Stimulated activated CD4-positive, alpha-beta T cell treated with anti-CD3 and anti-CD28 coated beads, Interleukin-4, amount 100 ng/mL, for 48 hours (primary cell): ENCODE measurements around the gene LDLRAD4.

Source experiments
- DNase-seq, 2 donors: peaks; one replicate each; pipeline ENCODE4 v3.0.0-alpha.2; 2020; ENCODE audit warnings: low read depth in 2 of 2

LDLRAD4 gene

DNA sequence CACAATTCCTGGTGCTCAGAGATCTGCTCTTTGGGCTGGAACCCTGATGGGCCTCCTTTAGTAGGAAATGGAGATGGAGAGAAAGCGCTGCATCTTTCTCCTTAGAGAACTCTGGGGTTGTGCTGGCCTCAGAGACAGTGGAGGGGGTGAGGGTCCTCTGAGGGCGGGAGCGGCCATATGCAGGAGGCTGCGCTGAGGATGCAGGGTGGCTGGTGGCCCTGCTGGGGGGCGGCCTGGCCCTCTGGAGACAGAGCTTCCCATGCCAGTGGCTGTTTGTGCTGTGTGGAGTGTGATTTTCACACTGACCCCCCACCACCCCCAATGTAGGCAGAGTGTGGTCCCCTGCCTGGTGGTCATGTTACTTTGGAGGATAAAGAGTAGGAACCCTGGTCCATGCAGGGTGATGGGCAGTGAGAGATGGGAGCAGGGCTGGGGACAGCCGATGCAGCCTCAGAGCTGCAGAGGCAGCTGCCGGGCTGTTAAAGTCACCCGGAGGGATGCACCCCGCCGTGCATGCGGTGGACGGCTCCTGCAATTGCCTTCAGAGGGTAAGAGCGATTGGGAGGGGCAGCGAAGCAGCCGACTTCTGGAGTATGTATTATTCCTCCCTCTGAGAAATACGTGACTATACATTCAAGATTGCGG is 313.2 kb downstream of the LDLRAD4 start:
- DNase-seq: no peak

DNA sequence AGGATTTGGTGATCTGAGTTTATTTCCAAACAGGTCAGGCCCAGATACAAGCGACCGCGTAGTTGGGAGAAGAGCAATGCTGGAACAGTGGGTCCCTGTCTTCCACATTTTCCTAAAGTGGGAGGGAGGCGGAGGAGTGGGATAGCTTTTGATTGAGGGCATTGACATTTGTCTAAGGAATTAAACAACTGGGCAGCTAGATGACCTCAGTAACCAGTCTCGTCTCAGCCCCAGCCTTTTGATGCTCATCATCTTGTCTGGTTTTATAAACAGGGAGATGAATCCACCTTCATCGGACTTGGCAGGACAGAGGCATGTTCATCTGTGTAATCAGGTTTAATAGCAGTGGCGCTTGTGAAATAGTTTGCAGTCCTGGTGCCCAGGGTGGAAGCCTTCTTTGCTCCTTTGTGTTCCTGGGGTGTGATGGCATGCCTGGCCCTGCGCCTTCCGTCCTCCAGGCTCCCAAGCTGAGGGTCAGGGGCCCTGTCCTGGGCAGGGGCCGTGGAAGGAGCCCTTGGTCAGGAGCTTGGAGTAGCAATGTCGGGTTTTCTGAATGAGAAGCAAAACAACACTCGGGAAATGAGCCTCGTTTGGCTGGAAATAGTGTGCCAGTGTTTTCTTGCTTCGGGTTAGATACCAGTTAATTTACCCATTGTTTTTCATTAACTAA is 314.0 kb downstream of the LDLRAD4 start:
- DNase-seq: no peak

DNA sequence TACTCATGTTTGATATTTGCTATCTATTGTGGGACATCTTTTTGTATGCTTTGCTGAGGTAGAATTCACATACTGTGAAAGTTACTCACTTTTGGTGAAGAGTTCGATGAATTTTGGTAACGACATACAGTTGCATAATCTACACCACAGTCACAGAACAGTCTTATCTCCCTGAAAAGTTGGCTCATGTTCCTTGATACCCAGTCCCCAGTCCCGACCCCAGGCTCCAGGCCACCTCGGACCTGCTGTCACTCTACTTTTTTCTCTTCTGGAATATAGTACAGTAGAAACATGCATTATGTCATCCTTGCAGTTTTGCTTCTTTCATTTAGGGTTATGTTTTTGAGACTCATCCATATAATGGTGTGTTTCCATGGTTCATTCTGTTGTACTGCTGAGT is 316.1 kb downstream of the LDLRAD4 start:
- no peak for DNase-seq

DNA sequence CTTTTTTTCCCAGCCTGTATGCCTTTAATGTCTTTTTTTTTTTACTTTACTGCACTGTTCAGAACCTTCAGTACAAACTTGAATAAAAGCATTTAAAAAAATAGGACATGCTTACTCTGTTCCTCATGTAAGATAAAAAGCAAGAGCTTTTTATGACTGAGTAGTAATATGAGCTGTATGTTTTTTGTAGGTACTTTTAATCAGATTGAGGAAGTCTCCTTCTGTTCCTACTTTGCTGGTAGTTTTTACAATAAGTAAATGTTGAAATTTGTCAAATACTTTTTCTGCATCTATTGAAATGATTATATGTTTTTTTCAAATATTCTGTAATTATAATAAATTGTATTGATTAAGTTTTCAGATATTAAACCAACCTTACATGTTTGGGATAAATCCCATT is 318.0 kb downstream of the LDLRAD4 start:
- no peak for DNase-seq

DNA sequence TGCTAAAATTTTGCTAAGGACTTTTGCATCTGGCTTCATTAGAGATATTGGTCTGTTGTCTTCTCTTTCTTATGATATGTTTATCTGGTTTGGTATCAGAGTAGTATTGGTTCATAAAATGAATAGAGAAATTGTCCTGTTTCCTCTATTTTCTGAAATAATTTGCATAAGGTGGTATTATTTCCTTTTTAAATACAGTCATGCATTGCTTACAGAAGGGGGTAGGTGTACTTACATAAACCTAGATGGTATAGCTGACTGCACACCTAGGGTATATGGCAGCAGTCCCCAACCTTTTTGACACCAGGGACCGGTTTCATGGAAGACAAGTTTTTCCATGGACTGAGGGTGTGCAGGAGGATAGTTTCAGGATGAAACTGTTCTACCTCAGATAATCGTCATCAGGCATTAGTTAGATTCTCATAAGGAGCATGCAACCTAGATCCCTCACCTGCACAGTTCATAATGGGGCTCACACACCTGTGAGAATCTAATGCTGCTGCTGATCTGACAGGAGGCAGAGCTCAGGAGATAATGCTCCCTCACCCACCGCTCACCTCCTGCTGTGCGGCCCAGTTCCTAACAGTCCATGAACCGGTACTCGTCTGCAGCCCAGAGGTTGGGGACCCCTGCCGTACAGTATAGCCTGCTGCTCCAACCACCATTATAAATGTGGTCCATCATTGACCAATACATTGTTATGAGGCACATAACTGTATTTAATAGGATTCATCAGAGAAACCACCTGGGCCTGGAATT is 318.6 kb downstream of the LDLRAD4 start:
- no peak for DNase-seq

DNA sequence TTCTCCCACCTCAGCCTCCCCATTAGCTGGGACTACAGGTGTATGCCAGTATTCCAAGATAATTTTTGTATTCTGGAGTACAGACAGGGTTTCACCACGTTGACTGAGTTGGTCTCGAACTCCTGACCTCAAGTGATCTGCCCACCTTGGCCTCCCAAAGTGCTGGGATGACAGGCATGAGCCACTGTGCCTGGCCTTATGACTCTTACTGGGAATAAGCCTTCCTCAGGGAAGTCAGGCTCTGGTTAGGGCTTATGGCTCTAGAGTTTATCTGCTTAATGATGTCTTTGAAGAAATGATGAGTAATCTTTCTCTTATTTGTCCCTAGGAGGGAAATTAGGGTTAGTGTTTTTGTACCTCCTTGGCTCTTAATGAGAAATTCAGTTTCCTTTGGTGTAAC is 320.1 kb downstream of the LDLRAD4 start:
- no peak for DNase-seq

DNA sequence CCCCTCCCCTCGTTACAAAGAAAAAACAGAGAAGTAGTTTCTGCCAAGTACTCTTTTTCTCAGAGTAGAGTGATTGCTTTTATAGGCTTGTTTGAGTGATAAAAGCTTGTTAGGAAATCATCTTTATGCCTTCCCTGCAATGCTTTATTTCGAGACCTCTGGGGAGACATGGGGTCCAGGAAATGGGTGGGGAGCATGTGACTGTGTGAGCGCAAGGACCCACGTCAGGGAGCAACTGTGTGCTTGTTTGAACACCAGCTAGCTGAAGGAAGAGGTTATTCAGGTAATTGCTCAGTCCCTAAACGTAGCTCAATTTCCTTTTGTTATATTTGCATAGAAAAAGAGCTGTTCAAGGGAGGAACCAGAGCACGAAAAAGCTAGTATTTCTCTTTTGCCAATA is 320.5 kb downstream of the LDLRAD4 start:
- no peak for DNase-seq

DNA sequence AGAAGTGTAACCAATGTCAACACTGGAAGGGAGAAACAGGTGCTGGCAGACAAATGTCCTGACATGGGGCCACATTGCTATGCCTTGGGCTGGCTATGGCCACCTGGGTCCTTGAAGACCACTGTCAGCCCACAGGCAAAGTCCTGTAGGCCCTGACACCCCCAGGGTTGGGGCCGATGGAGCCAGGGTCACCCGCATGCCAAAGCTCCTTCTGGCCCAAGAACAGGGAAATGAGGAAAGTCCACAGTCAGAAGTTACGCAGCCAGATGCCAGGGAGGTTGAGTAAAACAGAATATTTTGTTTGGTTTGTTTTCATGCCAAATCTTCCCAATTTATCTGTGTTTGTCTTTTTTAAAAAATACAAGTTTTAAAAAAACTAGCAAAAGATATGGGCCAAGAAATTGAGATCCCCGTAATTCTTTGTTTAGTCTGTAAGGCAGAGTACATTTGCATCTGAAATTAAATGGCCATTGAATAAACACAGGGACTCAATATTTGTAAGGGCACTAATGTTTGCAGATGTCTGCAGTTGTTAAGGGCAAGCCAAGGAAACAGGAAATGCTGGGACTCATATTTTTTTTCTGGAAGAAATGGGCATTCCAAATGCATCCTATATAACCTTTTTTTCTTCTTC is 321.4 kb downstream of the LDLRAD4 start:
- no peak for DNase-seq

DNA sequence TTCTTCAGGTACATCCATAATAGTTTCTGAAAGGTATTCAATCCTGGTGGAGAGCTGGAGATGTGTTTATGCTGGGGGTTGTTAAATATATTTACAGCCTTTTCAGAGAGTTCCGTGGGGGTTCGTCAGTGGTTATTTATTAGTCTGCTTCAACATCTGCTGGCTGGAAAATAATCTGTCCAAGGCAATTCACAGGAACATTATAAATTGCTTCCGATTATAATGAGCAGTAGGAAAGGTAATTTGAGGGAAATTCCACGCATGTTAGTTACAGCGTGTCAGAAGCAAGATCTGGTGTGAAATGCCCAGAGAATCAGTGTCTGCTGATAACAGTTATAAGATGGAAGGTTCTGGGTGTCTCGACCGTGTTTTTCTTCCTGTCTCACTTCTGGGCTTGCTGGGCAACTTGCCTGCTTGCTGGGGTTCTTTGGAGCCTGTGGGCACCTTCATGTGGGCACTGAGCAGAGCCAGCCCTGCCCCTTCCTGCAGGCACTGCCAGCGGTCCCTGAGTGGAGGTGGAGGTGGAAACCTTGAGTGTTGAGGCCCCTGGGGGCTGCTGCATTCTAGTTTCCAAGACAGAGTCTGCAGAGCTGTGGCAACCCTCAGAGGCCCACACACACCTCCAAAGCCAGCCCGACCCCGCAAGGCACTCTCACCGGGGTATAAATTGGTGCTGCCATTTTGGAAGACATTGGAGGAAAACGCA is 322.1 kb downstream of the LDLRAD4 start:
- DNase-seq: no peak

DNA sequence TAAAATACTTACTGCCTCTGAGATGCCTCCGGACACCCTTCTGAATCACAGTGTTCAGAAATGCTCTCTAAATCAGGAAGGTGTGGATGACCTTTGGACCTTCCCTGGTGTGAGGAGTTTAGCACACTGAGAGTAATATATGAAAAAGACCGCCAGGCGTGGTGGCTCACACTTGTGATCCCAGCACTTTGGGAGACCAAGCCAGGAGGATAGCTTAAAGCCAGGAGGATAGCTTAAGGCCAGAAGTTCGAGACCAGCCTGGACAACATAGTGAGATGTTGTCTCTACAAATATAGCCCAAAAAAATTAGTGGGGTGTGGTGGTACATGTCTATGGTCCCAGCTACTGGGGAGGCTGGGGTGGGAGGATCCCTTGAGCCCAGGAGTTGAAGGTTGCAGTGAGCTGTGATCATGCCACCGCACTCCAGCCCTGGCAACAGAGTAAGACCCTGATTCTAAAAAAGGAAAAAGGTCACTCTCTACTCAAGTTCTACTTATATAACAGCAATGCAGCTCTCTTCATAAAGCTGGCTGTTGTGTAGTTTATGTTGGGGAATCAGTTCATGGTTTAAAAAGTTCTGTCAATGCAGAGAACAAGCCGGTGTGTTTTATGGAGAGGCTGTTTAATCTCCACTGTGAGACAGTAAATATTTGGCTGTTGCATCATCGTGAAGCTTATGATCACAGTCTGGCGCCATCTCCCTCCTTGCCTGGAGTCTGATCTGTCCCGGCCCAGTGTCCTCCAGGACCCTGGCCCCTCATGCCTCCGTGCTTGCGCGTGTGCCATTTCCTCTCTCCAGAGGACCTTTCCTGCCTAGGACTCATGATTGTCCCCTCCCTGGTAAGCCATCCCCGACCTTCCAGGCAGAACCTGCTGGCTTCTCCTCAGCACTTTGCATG is 323.3 kb downstream of the LDLRAD4 start:
- no peak for DNase-seq

DNA sequence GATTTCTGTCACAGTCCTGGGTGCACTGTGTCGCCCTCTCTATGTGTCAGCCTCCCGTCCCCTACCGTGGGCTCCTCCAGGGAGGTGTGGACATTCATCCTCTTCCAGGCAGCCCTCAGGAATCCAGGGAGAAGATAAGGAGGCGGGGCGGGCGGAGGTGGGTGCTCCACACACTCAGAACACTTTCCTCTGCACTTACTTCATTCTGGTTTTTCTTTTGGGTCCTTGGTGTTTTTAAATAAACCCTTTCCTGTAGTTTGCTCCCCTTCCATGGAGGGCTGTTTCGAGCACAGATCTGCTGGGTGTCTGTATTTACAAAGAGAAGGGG is 323.9 kb downstream of the LDLRAD4 start:
- DNase-seq: no peak

DNA sequence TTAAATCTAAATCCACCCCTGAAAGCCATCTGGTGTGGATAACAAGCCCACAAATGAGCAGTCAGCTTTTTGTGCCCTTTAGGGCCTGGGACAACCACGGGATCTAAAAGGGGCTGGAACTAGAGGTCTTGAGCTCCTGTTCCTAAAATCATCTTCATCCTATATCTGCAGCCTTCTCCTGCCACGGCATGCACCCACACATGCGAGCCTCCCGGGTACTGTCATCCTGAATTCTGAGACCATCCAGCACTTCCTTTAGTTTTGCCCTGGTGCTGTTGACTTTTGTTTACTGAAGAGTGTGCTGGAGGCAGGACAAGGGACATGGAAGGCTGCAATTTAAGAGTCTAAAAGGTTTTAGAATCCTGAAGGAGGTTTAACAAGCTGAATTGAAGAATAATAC is 324.6 kb downstream of the LDLRAD4 start:
- DNase-seq: no peak

DNA sequence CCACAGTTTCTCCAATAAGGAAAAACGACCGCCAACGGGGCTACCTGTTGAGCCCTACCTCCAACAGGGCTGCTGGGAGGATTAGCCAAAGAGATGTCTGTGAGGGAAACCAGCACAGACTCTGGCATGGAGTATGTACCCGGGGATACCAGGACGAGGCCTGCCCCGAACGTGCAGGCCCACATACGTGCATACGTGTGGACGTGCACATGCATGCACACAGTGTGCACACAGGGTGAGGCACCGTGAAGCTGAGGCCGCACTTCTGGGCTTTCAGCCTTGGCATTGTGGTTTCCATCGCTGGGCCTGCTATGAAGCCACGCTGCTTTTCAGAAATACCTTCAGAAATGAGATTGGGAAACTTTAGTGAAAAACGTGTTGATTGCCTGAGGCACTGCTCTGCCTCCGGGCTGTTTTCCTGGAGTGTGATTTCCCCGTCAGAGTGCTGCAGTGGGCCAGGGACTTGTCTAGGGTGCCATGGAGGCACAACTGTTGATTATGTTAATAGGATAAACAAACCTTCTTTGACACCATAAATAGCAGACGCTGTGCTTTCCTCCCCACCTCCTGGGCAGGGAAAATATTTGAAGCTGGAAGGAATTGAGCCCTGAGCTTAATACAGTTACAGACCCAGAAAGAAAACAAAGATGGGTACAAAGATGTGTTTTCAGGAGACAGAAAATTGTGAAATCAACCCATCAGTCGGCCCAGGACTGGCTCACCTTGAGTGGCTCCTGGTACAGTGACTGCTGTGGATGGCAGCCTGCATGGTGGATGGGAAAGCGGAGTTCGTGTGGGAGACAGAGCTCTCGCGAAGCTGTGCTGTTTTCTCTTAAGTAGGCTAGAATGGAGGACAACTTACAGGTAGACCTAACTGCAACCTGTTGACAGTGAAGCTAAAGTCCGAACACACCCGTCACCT is 325.5 kb downstream of the LDLRAD4 start:
- no peak for DNase-seq

DNA sequence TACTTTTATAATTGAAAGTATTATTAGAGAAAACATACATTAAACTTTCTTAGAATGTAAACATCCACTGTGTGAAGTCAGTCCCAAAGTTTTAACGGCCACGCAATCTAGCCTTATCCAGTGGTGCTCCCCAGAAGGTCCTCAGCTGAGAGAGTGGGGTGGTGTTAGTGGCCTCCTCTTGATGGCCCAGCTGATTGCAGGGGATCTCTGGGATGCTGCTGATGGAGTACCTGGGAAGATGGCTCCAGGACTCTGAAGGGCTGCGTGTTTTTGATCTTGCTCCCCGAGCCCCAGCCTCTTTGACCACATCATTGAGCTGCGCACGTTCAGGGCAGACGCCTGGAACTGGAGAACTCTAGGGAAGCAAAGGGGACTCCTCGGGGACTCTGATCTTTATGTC is 326.4 kb downstream of the LDLRAD4 start:
- DNase-seq: no peak

DNA sequence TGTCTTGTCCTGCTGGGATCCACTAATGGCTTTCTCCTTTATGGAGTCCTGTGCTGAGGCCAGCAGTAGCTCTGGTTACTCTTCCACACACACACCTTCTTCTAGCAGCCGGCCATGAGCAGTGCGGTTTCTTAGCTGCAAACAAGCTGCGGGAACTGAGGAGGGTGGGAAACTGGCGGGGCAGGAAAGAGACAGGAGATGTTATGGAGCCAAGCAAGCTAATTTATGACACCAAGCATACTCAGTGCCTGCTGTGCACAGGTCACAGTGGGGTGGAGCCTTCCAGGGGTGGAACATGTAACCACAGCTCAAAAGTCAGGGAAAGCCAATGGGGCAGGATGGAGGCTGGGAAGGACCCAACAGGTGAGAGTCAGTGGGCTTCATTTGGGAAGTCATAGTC is 327.0 kb downstream of the LDLRAD4 start:
- DNase-seq: no peak

DNA sequence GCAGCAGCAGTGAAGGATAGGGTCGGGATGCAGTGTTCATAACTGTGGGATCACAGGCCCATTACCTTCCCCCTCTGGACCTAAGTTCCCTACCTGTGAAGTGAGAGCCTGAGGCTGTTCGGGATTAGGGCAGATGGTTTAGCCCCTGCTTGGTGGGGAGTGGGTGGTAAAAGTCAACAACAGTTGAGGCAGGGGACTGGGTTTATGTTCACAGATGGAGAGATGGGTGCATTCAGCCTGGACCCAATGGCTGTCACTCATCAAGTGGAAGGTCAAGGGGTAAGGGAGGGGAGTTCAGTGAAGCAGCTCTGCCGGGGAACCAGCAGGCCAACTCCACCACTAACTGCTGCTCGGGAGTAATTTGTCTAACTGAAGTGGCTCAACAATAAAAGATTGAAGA is 327.4 kb downstream of the LDLRAD4 start:
- no peak for DNase-seq

DNA sequence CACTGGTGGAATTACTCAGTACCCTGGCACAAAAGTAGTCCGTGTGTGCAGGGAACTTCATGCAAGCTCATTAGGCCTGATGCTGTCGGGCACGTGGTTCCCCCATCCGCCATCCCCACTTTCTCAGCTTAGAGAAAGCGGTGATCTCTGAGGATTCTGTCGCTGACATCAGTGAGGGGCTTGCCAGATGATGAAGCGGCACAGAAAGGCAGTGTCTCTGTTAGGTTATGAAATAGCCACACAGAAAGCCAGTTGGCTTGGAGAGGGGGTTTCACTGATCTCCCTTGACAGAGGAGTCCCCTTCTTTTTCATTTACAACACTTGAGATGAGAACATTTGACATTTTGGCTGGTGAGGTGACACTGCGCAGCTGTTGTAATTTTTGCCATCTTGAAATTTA is 328.1 kb downstream of the LDLRAD4 start:
- no peak for DNase-seq

DNA sequence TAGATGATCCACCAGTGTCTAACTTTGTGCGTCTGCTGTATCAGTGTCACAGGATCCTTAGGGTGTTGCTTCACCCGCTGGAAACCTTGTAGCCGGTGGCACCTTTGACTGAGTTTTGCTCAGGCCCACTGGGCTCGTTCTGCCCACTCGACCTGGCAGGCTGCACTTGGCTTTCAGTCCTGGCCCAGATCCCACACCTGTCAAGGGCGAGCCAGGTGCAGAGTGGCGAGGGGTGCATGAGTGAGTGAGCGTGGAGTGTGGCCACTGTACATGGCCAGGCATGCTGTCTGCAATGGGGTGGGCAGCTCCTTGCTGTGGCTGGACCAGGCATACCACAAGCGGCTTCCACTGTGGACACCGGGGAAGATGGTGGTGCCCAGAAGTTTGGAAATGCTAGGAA is 328.8 kb downstream of the LDLRAD4 start:
- no peak for DNase-seq

DNA sequence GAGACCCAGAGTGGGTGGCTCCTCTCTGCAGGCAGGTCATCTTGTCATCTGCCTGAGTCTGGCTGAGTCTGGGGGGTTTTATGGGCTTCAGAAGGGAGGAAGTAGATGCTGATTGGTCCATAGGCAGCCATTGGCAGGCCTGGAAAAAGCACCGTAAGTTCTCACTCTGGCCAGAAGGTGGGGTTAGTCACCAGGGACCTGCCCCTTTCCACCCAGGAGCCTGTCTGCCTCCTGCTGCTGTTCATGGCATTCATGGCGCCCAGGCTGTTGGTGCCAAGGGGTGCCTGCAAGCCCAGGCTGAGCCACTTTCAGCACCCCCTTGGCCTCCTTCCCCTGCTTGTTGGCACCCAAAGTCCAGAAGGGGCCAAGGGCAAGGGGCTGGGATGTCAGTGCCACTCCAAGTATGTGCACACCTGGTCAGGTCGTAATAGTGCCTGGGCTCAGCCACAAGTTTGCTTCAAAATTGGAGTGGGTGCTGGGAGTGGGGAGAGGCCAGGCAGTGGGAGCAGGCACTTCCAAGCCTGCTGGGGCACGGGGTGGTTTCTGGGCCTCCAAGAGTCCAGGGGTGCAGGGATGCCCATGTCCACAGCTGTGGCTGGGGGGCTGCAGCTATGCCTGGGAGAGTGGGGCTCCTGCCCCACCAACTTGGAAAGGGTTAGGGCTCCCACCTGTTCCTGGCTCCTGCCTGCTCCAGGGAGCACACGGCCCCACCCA is 329.7 kb downstream of the LDLRAD4 start:
- no peak for DNase-seq
